ENCODE data around the gene PIK3CB.

The PIK3CB gene

GRCh38 chr3:138834596-138835396 lies at the start of gene PIK3CB:
Gene PIK3CB, minus strand, starts transcription at chr3:138834928. Its CDS starts 75,585 bp downstream, at chr3:138759343.
- DNase-seq: peak; percentile 16 to 95 (median 82)

- no peak for DNase-seq
These were observed 46.5 kb upstream of the PIK3CB start for GRCh38 chr3:138881233-138881632.

GRCh38 chr3:138879541-138880380 lies 45.0 kb upstream of the PIK3CB start:
- DNase-seq: no peak

- no peak for DNase-seq
These were observed 42.5 kb upstream of the PIK3CB start for GRCh38 chr3:138877226-138877625.

- DNase-seq: no peak
These were observed 41.3 kb upstream of the PIK3CB start for GRCh38 chr3:138875754-138876664.

GRCh38 chr3:138875096-138875753 lies 40.5 kb upstream of the PIK3CB start:
- DNase-seq: no peak

- DNase-seq: no peak
These were observed 38.9 kb upstream of the PIK3CB start for GRCh38 chr3:138873471-138874278.

- no peak for DNase-seq
These were observed 37.9 kb upstream of the PIK3CB start for GRCh38 chr3:138872632-138873031.

GRCh38 chr3:138867996-138868395 lies 33.3 kb upstream of the PIK3CB start:
- no peak for DNase-seq

- no peak for DNase-seq
These were observed 29.0 kb upstream of the PIK3CB start for GRCh38 chr3:138863776-138864113.

GRCh38 chr3:138862924-138863775 lies 28.4 kb upstream of the PIK3CB start:
- peak in 30 of 56 donors; percentile 3 to 60 (median 14) for DNase-seq

- peak in 24 of 56 donors; percentile 2 to 55 (median 15) for DNase-seq
These were observed 27.8 kb upstream of the PIK3CB start for GRCh38 chr3:138862531-138862923.

GRCh38 chr3:138861798-138862197 lies 27.1 kb upstream of the PIK3CB start:
- peak in 2 of 56 donors; percentile 7 to 9 for DNase-seq

GRCh38 chr3:138856799-138857198 lies 22.1 kb upstream of the PIK3CB start:
- no peak for DNase-seq

GRCh38 chr3:138854940-138855339 lies 20.2 kb upstream of the PIK3CB start:
- DNase-seq: no peak

- DNase-seq: no peak
These were observed 19.5 kb upstream of the PIK3CB start for GRCh38 chr3:138854204-138854603.

GRCh38 chr3:138850151-138850550 lies 15.4 kb upstream of the PIK3CB start:
- DNase-seq: peak in 1 of 56 donors; percentile 2

GRCh38 chr3:138849222-138849940 lies 14.7 kb upstream of the PIK3CB start:
- DNase-seq: no peak
